OCI-LY7 (cell line): ENCODE data around the gene BTBD9. TPM values are rescaled to one million over a fixed set of nuclear protein-coding genes. Genes with fewer than 3 reads are reported as not detected.

ENCODE experiments used
- BruUV-seq: library from RNA; stranded (reverse); fragments of 400-500 nt; replicated peaks from 2 replicates; lab custom pipeline; 2021; lab: Mats Ljungman, UMichigan
- CTCF ChIA-PET: fragments of 300-600 bp; sonication (Branson Sonifier 250); formaldehyde crosslinking; loops from one replicate; lab custom pipeline; 2022; ENCODE audit warnings: antibody characterized with exemption; ENCODE audit not compliant: unreplicated experiment; lab: Charles Lee
- POLR2A ChIA-PET: fragments of 300-600 bp; sonication (Branson Sonifier 250); formaldehyde crosslinking; loops from one replicate; lab custom pipeline; 2022; ENCODE audit warnings: antibody characterized with exemption; lab: Charles Lee
- DNase-seq: peaks from one replicate; pipeline ENCODE4 v3.0.0-alpha.2; 2015; ENCODE audit warnings: low spot score
- H2AFZ ChIP-seq: fragments of 200-600 bp; sonication (generic), shearing (Covaris generic); 2 replicates; pipeline ENCODE4 v1.6.1; 2014; ENCODE audit warnings: mild to moderate bottlenecking, antibody characterized with exemption, low read length, moderate library complexity
- H3K27ac ChIP-seq: fragments of 200-600 bp; sonication (generic); 2 replicates; pipeline ENCODE4 v1.5.1; 2014; ENCODE audit warnings: mixed run types, low read depth, mild to moderate bottlenecking, moderate library complexity, low read length, inconsistent platforms; ENCODE audit not compliant: poor library complexity, severe bottlenecking
- H3K36me3 ChIP-seq: fragments of 200-600 bp; sonication (generic); 2 replicates; pipeline ENCODE4 v1.6.1; 2014; ENCODE audit warnings: mild to moderate bottlenecking, antibody characterized with exemption, low read length, moderate library complexity, mixed read lengths; ENCODE audit not compliant: insufficient read depth
- H3K4me1 ChIP-seq: fragments of 200-600 bp; sonication (generic); 2 replicates; pipeline ENCODE4 v1.5.1; 2014; ENCODE audit warnings: mild to moderate bottlenecking, low read length; ENCODE audit not compliant: insufficient read depth, poor library complexity, severe bottlenecking
- H3K4me2 ChIP-seq: fragments of 200-600 bp; sonication (generic); 2 replicates; pipeline ENCODE4 v1.6.1; 2014; ENCODE audit warnings: mild to moderate bottlenecking, low read length
- H3K4me3 ChIP-seq: fragments of 200-600 bp; sonication (generic); 2 replicates; pipeline ENCODE4 v1.5.1; 2014; ENCODE audit warnings: mild to moderate bottlenecking, low read depth, low read length; ENCODE audit not compliant: poor library complexity, severe bottlenecking
- H3K79me2 ChIP-seq: fragments of 200-600 bp; sonication (generic); 2 replicates; pipeline ENCODE4 v1.6.1; 2016; ENCODE audit warnings: low read depth, mild to moderate bottlenecking, low read length, moderate library complexity, mixed read lengths; ENCODE audit not compliant: insufficient read depth
- H3K9me2 ChIP-seq: fragments of 200-600 bp; sonication (generic); 2 replicates; pipeline ENCODE4 v1.6.1; 2016; ENCODE audit warnings: mild to moderate bottlenecking, low read length, mixed read lengths; ENCODE audit not compliant: insufficient read depth
- H3K9me3 ChIP-seq: fragments of 200-600 bp; sonication (generic); 2 replicates; pipeline ENCODE4 v1.6.1; 2014; ENCODE audit warnings: mild to moderate bottlenecking, mixed run types, low read length, mixed read lengths
- H4K20me1 ChIP-seq: fragments of 200-600 bp; sonication (generic); 2 replicates; pipeline ENCODE4 v1.6.1; 2014; ENCODE audit warnings: mild to moderate bottlenecking, antibody characterized with exemption, low read length, moderate library complexity, mixed read lengths; ENCODE audit not compliant: insufficient read depth
- CTCF ChIP-seq: fragments of 200-600 bp; sonication (generic); conservative IDR thresholded peaks from 2 replicates; pipeline ENCODE4 v1.5.1; 2014; ENCODE audit warnings: mild to moderate bottlenecking, antibody characterized with exemption, low read length, moderate library complexity, mixed read lengths
- EZH2phosphoT487 ChIP-seq: fragments of 200-600 bp; sonication (generic); IDR thresholded peaks from 2 replicates; pipeline ENCODE4 v1.6.1; 2018; ENCODE audit warnings: low read depth, borderline replicate concordance, mild to moderate bottlenecking, mixed run types, antibody characterized with exemption, low read length, moderate library complexity, mixed read lengths
- intact Hi-C: fragments of 100-400 bp; cut with micrococcal nuclease; formaldehyde crosslinking; loops from one replicate; pipeline ENCODE4 v1.10.0; 2022; ENCODE audit not compliant: unreplicated experiment
- total RNA-seq, 2 experiments: library from RNA; depleted of rRNA in 1 of 2; stranded (reverse); fragments of >200 nt in 1 of 2; shearing (Covaris generic) in 1 of 2; gene quantifications; 2 replicates each; pipeline ENCODE4 v1.2.3, GENCODE V29; 2014 to 2022

BTBD9 gene
- total RNA-seq, 2 experiments from 2014 or later = 5.9 to 7.3 TPM

GRCh38 chr6:38612143-38612965 is 27.4 kb downstream of the BTBD9 start:
- Histone ChIP-seq H3K4me2 (no peak overlapping the region), H3K4me1 (no peaks in the 10 kb centered on the region), H3K79me2 (no peaks in the 10 kb centered on the region), H3K36me3 (no peaks in the 10 kb centered on the region), H3K9me3 (no peaks in the 10 kb centered on the region), H3K4me3 (no peak overlapping the region), H2AFZ (no peak overlapping the region), H3K9me2 (no peaks in the 10 kb centered on the region), H4K20me1 (no peaks in the 10 kb centered on the region), H3K27ac (no peak overlapping the region)
- TF ChIP-seq EZH2phosphoT487 (no peak), CTCF (no peak)
- intact Hi-C loops = no loop called here
- no TSS peak for BruUV-seq
- DNase-seq = no peak
- CTCF ChIA-PET = interaction anchor here (0.6 kb wide), 1 partner anchor 821 kb away, joined by 3 read pairs; no protein-coding TSS in a partner anchor
- POLR2A ChIA-PET = no interaction called here

GRCh38 chr6:38610050-38610625 is 29.6 kb downstream of the BTBD9 start:
- no peak overlapping the region for H3K4me3 ChIP-seq
- H4K20me1 ChIP-seq = no peaks in the 10 kb centered on the region
- no peak overlapping the region for H2AFZ ChIP-seq
- no peak for TF ChIP-seq EZH2phosphoT487
- TF ChIP-seq CTCF = no peak
- intact Hi-C loops = no loop called here
- H3K79me2 ChIP-seq = no peaks in the 10 kb centered on the region
- POLR2A ChIA-PET = interaction anchor here (1.0 kb wide), 1 partner anchor 11 kb away, joined by 3 read pairs; no protein-coding TSS in a partner anchor
- H3K4me1 ChIP-seq = no peaks in the 10 kb centered on the region
- CTCF ChIA-PET = no interaction called here
- H3K27ac ChIP-seq = no peak overlapping the region
- DNase-seq = no peak
- no TSS peak for BruUV-seq
- no peaks in the 10 kb centered on the region for H3K9me2 ChIP-seq
- H3K4me2 ChIP-seq = no peak overlapping the region
- H3K36me3 ChIP-seq = no peaks in the 10 kb centered on the region
- H3K9me3 ChIP-seq = no peaks in the 10 kb centered on the region

- Histone ChIP-seq H4K20me1 (no peaks in the 10 kb centered on the region), H3K36me3 (no peaks in the 10 kb centered on the region), H3K9me3 (no peaks in the 10 kb centered on the region), H3K4me1 (no peaks in the 10 kb centered on the region), H2AFZ (no peak overlapping the region), H3K79me2 (no peaks in the 10 kb centered on the region), H3K27ac (no peak overlapping the region), H3K9me2 (no peaks in the 10 kb centered on the region), H3K4me3 (no peak overlapping the region), H3K4me2 (no peak overlapping the region)
- POLR2A ChIA-PET = no interaction called here
- no peak for DNase-seq
- BruUV-seq = no TSS peak
- TF ChIP-seq EZH2phosphoT487 (no peak), CTCF (no peak)
- CTCF ChIA-PET = no interaction called here
- intact Hi-C loops = no loop called here
Observed at GRCh38 chr6:38604700-38605099, 35.0 kb downstream of the BTBD9 start.
